ENCODE measurements around the gene ATP6V1G2. TPM values are rescaled to one million over a fixed set of nuclear protein-coding genes. Genes with fewer than 3 reads are reported as not detected.

Gene ATP6V1G2
- polyA plus RNA-seq, 3 donors, result 0.41 TPM; not detected in 2

- H3K27ac ChIP-seq (ENCODE audit: low read depth in 1 of 2, low read length in 2 of 2), result peak overlapping the region; percentile 96 to 97
- Mint-ChIP-seq H3K4me3 (peak overlapping the region; percentile 95 to 96), H3K4me1 (peaks cover 33% of the 10 kb centered on the region), H3K9me3 (peaks cover 0 to 2% (median 0%) of the 10 kb centered on the region in 7 donors), H3K27me3 (ENCODE audit: low read depth in 3 of 3) (no peaks in the 10 kb centered on the region), H3K27ac (peak overlapping the region; percentile 98 to 100 (median 99)), H3K36me3 (peaks cover 38 to 43% of the 10 kb centered on the region in 2 donors)
- WGBS (ENCODE audit: insufficient coverage), result 0% methylated on average over 6 of the region's 21 CpGs
- no peaks in the 10 kb centered on the region for H3K9me3 ChIP-seq (replicated peaks in 1 of 2; ENCODE audit: control insufficient read depth in 1 of 2, insufficient read depth in 1 of 2, low read length in 2 of 2)
- intact Hi-C loops (cut with micrococcal nuclease), result loop anchor here (5.0 to 10.0 kb wide), 7 partner anchors 44 to 414 kb away; partner anchors contain the start of genes MICB (in 2 of the 2), CLIC1 (in 1 of the 2), CSNK2B (in 1 of the 2) and LY6G5B (in 1 of the 2)
- peaks cover 32 to 38% of the 10 kb centered on the region in 2 donors for H3K4me1 ChIP-seq (ENCODE audit: control insufficient read depth in 1 of 2, insufficient read depth in 2 of 2, low read length in 2 of 2)
- H3K4me3 ChIP-seq (replicated peaks in 1 of 3; ENCODE audit: low read depth in 2 of 3, low read length in 3 of 3), result peak overlapping the region; percentile 63 to 95 (median 85)
- H4K20me1 ChIP-seq (ENCODE audit: insufficient read depth, low read length), result peaks cover 49% of the 10 kb centered on the region
- peak overlapping the region; percentile 97 for H3K4me2 ChIP-seq (replicated peaks; ENCODE audit: extremely low read depth, low read length, poor library complexity, severe bottlenecking)
- H3K36me3 ChIP-seq (replicated peaks in 1 of 2; ENCODE audit: control insufficient read depth in 1 of 2, insufficient read depth in 2 of 2, low read length in 2 of 2), result peaks cover 40 to 43% of the 10 kb centered on the region in 2 donors
- TF ChIP-seq CTCF (IDR thresholded peaks at IDR 0.05), result no peak
- peak overlapping the region; percentile 86 for H2AFZ ChIP-seq (ENCODE audit: insufficient read depth, low read depth, low read length, poor library complexity, severe bottlenecking)
- H3K27me3 ChIP-seq (ENCODE audit: control insufficient read depth in 2 of 2, insufficient read depth in 2 of 2, low read length in 2 of 2), result no peaks in the 10 kb centered on the region
- H3K79me2 ChIP-seq (ENCODE audit: insufficient read depth, low read length), result peaks cover 73% of the 10 kb centered on the region
- peak overlapping the region; percentile 90 for H3K9ac ChIP-seq (ENCODE audit: insufficient read depth, low read length, poor library complexity, severe bottlenecking)
- DNase-seq, result peak; percentile 48 to 61 (median 48)
These were observed 5.2 kb downstream of the ATP6V1G2 start for GRCh38 chr6:31541059-31541657.

GRCh38 chr6:31540640-31541039, 5.8 kb downstream of the ATP6V1G2 start:
- Mint-ChIP-seq H3K4me1 (peaks cover 36% of the 10 kb centered on the region), H3K27me3 (ENCODE audit: low read depth in 3 of 3) (no peaks in the 10 kb centered on the region), H3K27ac (peak overlapping the region in 6 of 7 donors; percentile 91 to 100 (median 98)), H3K4me3 (peak overlapping the region; percentile 95 to 96), H3K9me3 (peaks cover 0 to 2% (median 0%) of the 10 kb centered on the region in 7 donors), H3K36me3 (peaks cover 43 to 48% of the 10 kb centered on the region in 2 donors)
- no CpG with 5 or more reads among the region's 4 CpGs for WGBS (ENCODE audit: insufficient coverage)
- intact Hi-C loops (cut with micrococcal nuclease), result loop anchor here (5.0 to 10.0 kb wide), 7 partner anchors 43 to 414 kb away; partner anchors contain the start of genes MICB (in 2 of the 2), CLIC1 (in 1 of the 2), CSNK2B (in 1 of the 2) and LY6G5B (in 1 of the 2)
- Histone ChIP-seq H4K20me1 (ENCODE audit: insufficient read depth, low read length) (peaks cover 54% of the 10 kb centered on the region), H3K79me2 (ENCODE audit: insufficient read depth, low read length) (peaks cover 78% of the 10 kb centered on the region), H2AFZ (ENCODE audit: insufficient read depth, low read depth, low read length, poor library complexity, severe bottlenecking) (no peak overlapping the region), H3K27ac (ENCODE audit: low read depth in 1 of 2, low read length in 2 of 2) (peak overlapping the region in 1 of 2 donors; percentile 97), H3K27me3 (ENCODE audit: control insufficient read depth in 2 of 2, insufficient read depth in 2 of 2, low read length in 2 of 2) (no peaks in the 10 kb centered on the region), H3K4me3 (replicated peaks in 1 of 3; ENCODE audit: low read depth in 2 of 3, low read length in 3 of 3) (peak overlapping the region; percentile 63 to 95 (median 85)), H3K36me3 (replicated peaks in 1 of 2; ENCODE audit: control insufficient read depth in 1 of 2, insufficient read depth in 2 of 2, low read length in 2 of 2) (peaks cover 45 to 48% of the 10 kb centered on the region in 2 donors), H3K9me3 (replicated peaks in 1 of 2; ENCODE audit: control insufficient read depth in 1 of 2, insufficient read depth in 1 of 2, low read length in 2 of 2) (no peaks in the 10 kb centered on the region), H3K4me1 (ENCODE audit: control insufficient read depth in 1 of 2, insufficient read depth in 2 of 2, low read length in 2 of 2) (peaks cover 32 to 38% of the 10 kb centered on the region in 2 donors), H3K9ac (ENCODE audit: insufficient read depth, low read length, poor library complexity, severe bottlenecking) (peak overlapping the region; percentile 90), H3K4me2 (replicated peaks; ENCODE audit: extremely low read depth, low read length, poor library complexity, severe bottlenecking) (peak overlapping the region; percentile 97)
- no peak for TF ChIP-seq CTCF (IDR thresholded peaks at IDR 0.05)
- no peak for DNase-seq
